Measurements from ENCODE around the gene OR10A3.

DNA sequence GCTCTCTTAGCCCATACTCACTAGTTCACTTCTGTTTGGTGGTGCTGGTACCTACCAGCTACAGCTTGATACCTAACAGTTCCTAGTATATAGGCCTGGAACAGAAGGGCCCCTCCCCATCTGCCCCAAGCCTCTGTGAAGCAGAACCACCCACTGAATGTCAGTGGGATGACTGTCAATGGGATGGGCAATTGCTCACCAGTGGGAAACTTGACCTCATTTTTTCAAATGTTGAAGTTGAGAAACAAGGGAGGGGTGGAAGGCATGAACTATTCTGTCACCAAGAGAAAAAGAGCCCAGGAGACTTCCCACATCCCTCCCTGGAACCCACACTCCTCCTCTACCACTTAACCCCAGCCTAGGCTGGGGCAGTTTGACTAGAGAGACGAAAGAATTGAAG, 23.9 kb upstream of the OR10A3 start, which contains the start of gene NLRP10:
- no peak for TF ChIP-seq CTCF (IDR thresholded peaks at IDR 0.05)
- TF ChIP-seq POLR2A (IDR thresholded peaks at IDR 0.05), result no peak
